GM19023 (cell line): ENCODE results near the gene RGL1.
"Not testable (repeated sequence)": the region's sequence is repeated elsewhere in the genome, so short reads cannot be mapped to it uniquely, and the experiment has no call there.

ENCODE experiments used
- ATAC-seq: cut with Tn5 transposase; IDR thresholded peaks from one replicate; pipeline ENCODE4 v1.9.1; 2021; ENCODE audit warnings: mild to moderate bottlenecking, moderate library complexity; ENCODE audit not compliant: unreplicated experiment

The RGL1 gene

GRCh38 chr1:183783767-183784637 lies 20.9 kb upstream of the RGL1 start:
- ATAC-seq, result no peak

DNA sequence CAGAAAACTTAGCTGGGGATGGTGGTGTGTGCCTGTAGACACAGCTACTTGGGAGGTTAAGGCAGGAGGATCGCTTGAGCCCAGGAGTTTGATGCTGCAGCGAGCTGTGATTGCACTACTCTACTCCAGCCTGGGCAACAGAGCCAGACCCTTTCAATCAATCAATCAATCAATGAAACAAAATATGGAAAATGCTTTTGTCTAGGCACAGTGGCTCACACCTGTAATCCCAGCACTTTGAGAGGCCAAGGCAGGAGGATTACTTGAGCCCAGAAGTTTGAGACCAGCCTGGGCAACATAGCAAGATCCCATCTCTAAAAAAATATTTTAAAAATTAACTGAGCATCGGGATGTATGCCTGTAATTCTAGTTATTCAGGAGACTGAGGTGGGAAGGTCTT lies 19.0 kb upstream of the RGL1 start:
- ATAC-seq, result not testable (repeated sequence)

- ATAC-seq, result no peak
These were observed 17.2 kb upstream of the RGL1 start for GRCh38 chr1:183787704-183788103.

- no peak for ATAC-seq
These were observed 13.6 kb upstream of the RGL1 start for GRCh38 chr1:183791319-183791718.

DNA sequence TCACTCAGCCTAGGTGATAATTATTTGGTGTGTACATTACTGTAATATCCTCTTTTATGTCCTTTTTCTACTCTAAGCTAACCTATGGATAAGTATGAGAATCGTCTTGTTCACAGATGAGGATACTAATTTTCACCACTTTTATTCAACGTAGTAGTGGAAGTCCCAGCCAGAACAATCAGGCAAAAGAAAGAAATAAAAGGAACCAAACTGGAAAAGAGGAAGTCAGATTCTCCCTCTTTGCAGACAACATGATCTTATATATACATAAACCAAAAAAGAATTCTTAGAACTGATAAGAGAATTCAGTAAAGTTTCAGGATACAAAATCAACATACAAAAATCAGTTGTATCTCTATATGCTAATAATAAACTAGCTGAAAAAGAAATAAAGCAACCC lies 12.6 kb upstream of the RGL1 start:
- ATAC-seq, result no peak

- no peak for ATAC-seq
These were observed 10.8 kb upstream of the RGL1 start for GRCh38 chr1:183794088-183794487.

DNA sequence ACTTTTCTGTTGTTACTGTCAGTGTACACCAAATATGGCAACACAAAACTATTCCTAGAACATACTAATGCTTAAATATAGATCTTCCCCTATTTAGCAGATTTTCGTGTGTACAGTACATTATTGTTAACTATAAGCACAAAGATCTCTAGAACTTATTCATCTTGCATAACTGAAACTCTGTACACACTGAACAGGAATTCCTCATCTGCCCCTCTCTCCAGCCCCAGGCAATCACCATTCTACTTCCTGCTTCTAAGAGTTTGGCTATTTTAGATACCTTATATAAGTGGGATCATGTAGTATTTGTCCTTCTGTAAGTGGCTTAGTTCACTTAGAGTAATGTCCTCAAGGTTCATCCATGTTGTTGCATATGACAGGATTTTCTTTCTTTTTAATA lies 4.5 kb upstream of the RGL1 start:
- no peak for ATAC-seq

GRCh38 chr1:183801649-183802048 lies 3.3 kb upstream of the RGL1 start:
- no peak for ATAC-seq

DNA sequence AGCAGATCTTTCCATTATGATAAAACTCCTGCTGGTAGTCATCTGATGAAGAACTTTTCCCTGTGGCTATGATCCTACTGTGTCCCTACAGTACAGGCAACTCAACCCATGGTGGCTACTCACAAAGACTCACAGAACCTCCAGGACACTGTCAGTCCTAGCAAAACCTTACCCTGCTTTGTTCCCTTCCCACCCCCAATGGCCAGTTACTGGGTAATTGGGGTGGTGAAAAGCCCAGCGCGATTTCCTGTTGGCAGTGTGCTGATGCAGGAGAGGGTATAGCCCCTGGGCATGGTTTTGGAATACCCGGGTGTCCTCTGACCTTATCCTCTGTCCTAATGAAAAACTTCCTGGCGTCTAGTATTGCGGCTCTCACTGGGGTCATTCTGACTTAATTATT lies 533 bp upstream of the RGL1 start:
- ATAC-seq, result no peak

- no peak for ATAC-seq
These were observed 1.2 kb downstream of the RGL1 start for GRCh38 chr1:183806125-183806524.

DNA sequence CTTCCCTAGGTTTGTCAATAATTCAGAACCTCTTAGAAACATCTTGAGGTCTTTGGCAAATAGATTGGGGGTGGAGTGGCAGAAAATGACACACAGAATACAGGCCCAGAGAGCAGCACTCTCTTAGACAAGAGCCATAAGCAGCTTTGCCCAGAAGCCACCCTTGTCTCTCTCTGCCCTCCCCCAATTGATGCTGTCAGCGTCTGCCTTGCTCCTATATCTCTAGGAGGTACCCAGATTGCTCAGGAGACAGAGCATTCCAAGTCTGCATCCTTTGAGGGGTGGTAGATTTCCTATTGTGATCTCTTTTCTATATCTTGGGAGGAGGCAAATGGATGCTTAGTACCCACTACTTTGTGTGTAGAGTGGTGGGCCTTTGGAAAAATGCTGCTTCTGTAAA lies 1.8 kb downstream of the RGL1 start:
- no peak for ATAC-seq

DNA sequence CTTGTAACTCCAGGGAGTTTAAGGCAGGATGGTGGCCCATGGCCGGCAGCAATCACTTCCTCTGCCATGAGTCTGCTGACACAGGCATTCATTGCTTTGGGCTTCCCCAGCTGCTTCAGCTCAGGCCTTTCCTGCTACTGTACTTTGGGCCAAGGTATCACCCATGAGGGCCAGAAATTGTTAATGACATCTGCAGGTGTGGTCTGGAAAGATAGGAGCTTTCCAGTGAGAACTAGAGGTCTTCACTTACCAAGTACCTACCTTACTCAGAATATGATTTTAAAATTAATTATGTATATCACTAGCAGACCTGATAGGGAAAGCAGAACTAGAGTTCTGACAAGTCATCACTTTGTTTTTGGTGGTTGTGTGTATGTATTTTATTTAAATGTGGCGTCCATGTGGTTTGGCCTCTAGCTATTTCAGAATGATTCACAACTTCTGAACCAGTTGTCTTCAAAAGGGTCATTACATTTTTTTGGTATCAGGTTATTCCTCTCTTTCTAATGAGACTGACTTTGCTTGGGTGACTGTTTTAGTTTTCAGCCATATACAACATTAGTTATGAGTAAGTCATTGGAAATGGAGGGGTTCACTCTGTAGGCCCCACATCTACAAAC lies 2.7 kb downstream of the RGL1 start:
- ATAC-seq, result peak; percentile 61

GRCh38 chr1:183808296-183809027 lies 3.5 kb downstream of the RGL1 start:
- no peak for ATAC-seq

- no peak for ATAC-seq
These were observed 5.2 kb downstream of the RGL1 start for GRCh38 chr1:183810121-183810520.

- ATAC-seq, result no peak
These were observed 6.0 kb downstream of the RGL1 start for GRCh38 chr1:183810756-183811544.

DNA sequence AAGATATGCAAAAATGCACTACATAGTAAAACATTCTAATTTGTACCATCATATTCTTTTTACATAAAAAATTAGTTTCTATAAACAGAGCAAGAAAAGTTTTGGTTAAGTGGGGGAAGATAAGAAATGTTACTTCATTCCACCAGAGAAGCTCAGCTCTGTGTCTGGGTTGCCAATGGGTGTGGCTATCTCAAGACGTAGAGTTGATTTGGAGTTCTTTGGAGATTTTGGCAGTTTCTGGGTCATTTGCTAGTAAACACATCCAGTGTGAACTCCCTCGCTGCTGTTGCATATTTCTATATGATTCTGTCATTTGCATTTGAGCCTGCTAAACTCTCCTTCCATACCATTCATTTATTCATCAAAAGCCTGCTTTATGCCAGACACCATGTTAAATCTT lies 7.2 kb downstream of the RGL1 start:
- no peak for ATAC-seq

DNA sequence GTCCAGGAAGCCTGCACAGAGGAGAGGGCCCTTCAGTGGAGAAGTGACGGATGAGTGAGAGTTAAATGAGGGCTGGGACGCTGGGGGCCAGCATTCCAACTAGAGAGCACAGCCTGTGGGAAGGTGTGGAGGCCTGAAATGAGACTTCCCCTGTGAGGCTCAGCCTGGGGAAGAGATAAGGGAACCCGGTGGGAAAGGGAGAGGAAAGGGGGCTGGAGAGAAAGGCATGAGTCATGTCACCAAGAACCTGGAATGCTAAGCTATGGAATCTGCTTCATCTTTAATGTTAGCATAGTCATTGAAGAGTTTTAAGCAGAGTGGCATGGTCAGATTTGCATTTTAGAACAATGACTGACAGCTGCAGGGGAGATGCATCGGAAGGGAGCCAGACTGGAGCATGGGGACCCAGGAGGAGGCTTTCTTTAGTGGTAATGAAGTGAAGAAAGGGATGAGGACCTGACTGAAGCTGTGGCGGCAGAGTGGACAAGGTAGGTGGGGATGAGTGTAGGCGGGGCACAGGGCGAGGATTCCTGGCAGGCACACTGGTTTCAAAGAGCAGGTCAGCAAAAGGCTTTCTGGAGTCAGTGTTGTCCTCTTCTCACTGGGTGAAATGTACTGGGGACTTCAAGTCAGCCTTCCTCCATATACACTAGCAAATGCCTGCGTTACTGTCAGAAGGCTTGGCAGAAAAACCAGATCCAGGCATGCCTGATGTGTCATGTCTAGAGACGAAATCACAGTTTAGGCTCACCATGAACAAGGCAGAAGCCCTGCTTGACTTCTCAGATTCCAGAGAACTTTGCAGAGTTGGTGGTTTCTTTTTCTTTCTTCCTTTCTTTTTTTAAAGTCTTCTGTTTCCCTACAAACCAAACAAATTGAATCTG lies 8.0 kb downstream of the RGL1 start:
- ATAC-seq, result no peak

- ATAC-seq, result no peak
These were observed 9.3 kb downstream of the RGL1 start for GRCh38 chr1:183814121-183814681.

DNA sequence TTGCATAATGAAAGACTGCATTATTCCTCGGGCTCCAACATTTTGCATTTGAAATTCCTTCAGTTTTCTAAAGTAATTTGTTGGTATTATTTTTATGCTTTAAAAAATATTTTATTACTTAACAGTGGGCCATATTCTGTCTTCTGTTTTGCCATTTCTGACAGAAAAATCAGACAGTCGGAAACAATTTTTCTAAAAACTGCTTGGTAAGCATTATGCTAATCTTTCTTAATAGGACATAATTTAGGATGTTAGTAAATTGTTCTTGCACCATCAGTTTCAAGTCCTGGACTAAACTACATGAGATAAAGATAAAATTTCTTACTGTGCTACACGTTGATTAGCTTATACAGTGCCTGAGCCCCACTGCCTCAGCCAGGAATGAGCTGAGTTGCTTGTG lies 11.2 kb downstream of the RGL1 start:
- no peak for ATAC-seq
